Muscle of back (tissue), 11 donors: Measurements from ENCODE around the gene NACA2. TPM values are rescaled to one million over a fixed set of nuclear protein-coding genes. Genes with fewer than 3 reads are reported as not detected.
"Not testable (repeated sequence)": the region's sequence is repeated elsewhere in the genome, so short reads cannot be mapped to it uniquely, and the experiment has no call there.

Experiments used
- DNase-seq, 3 donors: peaks; one replicate each; pipeline versions ENCODE4 v3.0.0 to v3.0.0-alpha.2; 2013
- polyA plus RNA-seq, 10 donors: library from polyadenylated mRNA; unstranded; fragments of 120-200 nt; gene quantifications; one replicate each; pipeline ENCODE4 v1.2.1, GENCODE V29; 2013; ENCODE audit not compliant: insufficient read length in 10 of 10

The NACA2 gene
- polyA plus RNA-seq, 10 donors: 0.59 to 2.6 (median 1.2) TPM

GRCh38 chr17:61600621-61601020 is 9.6 kb upstream of the NACA2 start:
- DNase-seq: no peak

GRCh38 chr17:61599608-61600007 is 8.6 kb upstream of the NACA2 start:
- DNase-seq: no peak

DNA sequence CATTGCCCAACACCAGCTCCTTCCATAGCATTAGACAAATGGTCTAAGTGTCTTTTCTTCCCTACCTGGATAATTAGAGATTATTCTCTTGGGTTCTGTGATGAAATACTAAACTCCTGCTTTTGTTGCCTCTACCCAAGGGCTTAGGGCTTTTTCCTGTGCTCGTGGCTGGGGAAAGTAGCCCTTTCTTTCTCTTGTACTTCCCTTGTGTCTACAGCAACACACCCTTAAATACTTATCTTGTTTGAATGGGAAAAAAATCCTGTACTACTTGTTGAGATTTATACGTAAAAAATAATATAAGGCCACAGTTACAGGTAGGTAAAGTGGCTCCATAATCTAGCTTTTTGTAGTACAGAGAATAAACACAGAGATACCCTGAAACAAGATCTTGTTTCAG is 7.0 kb upstream of the NACA2 start:
- DNase-seq: no peak

GRCh38 chr17:61597607-61598006 is 6.6 kb upstream of the NACA2 start:
- no peak for DNase-seq

DNA sequence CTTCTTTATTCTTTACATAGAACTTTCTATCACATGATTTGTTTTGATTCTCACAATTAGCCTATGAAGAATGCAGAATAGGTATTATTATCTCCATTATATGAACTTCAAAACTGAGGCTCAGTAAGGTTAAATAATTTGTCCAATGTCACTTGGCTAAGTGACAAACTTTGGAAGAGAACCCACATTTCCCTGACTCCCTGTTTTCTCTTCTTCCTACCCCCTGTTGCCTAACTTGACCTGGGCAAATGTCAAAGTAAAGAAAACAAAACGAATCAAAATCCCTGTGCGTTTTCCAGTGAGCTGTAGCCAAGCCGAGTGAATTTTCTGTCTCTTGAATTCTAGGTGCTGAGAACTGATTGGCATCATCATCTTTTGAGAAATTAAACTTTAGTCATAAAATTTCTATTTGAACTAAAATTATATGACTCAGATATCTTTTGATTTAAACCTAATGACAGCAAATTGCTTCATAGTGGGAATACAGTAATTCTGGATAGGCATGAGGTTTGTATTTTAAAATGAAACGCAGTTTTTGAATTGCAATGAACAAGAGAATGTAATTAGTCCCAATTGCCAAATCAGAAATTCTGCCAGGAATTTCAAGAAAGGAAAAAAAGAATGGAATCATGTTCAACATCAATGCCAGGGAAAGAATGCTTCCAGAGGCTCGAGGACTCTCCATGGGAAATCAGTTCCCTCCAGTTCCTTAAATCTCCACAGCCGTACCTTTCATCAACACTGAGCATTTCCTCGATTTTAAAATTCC is 4.6 kb upstream of the NACA2 start:
- DNase-seq: peak in 1 of 3 donors; percentile 61

- DNase-seq: no peak
Observed at GRCh38 chr17:61594294-61594825, 3.3 kb upstream of the NACA2 start.

GRCh38 chr17:61593426-61593825 is 2.4 kb upstream of the NACA2 start:
- peak in 1 of 3 donors; percentile 61 for DNase-seq

DNA sequence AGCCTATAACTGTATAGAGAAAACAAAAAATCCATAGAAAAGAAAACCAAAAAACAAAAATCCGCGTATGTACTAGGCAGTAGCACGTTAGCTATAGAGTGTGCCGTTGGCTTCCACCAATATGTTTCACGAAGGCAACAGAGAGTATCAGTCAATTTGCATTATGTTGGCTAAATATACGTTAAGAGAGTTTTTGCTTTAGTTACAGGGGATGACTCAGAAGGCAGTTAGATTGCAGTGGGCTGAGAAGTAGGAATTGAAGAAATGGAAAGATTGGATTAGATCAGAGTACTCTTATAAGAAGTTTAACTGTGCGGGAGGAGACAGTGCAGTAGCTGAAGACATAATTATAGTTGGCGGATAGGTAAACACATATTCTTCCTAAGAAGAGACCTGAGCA is 911 bp upstream of the NACA2 start:
- no peak for DNase-seq

- no peak for DNase-seq
Observed at GRCh38 chr17:61589990-61590389, 1.0 kb downstream of the NACA2 start.

DNA sequence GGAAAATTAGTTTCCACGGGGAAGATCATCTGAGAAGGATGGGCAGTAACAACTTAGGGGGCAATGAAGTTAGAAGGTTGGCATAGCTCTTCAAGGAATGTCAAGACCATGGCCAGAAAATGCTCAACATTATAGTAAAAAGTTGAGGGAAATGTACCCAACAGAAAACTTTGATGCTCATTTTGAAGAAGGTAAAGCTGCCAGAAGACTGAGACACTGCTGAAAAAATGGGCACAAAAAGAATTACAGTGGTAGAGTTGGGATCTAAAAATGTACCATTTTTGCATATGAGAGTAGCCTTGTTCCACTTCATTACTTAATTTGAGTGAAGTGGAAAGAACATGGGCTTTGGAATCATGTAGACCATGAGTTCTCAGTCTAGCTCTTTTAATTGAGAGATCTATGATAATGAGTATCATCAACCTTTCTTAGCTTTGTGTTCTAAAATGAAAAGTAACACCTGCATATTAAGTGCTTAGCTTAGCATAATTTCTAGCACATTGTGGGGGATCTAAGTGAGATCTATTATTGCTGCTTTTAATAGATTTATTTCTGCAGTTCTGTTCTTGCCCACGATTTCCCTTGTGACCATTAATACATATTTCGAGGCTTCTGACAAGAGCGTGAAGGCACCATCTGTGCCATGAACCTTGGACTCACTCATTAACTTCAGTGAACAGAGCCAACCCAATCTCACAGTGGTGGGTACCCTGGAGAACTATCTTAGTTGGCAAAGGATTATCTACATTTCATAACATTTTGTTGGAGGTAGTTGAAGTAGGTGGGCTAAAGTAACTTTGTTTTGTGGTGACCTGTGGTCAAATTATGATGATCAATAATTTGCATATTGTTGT is 3.0 kb downstream of the NACA2 start:
- DNase-seq: no peak

DNA sequence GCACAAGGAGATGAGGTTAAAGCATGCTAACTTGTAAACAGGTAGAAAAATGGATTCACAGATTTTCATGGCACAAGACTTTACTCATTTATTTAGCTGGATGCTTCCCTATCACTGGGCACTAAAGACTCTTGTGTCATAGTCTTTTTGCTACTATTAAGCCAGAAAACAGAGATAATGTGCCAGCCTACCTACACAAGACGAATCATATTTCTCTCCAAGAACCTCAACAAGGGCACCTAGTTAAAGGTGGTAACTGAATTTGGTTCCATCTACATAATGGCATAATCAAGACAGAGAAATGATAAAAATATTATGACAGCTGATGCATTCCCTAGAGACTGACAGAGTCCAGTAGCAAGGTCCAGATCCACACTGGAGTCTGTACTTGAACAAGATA is 3.8 kb downstream of the NACA2 start:
- no peak for DNase-seq

DNA sequence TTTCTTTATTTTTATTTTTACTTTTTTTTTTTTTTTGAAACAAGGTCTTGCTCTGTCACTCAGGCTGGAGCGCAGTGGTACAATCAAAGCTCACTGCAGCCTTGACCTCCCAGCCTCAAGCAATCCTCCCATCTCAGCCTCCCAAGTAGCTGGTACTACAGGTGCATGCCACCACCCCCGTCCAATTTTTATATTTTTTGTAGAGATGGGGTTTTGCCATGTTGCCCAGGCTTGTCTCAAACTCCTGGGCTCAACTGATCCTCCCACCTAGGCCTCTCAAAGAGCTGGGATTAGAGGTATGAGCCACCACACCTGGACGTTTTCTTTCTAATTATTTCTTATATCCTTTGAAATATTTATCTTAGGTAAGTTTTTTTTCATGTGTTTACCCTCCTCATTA is 4.4 kb downstream of the NACA2 start:
- not testable (repeated sequence) for DNase-seq

DNA sequence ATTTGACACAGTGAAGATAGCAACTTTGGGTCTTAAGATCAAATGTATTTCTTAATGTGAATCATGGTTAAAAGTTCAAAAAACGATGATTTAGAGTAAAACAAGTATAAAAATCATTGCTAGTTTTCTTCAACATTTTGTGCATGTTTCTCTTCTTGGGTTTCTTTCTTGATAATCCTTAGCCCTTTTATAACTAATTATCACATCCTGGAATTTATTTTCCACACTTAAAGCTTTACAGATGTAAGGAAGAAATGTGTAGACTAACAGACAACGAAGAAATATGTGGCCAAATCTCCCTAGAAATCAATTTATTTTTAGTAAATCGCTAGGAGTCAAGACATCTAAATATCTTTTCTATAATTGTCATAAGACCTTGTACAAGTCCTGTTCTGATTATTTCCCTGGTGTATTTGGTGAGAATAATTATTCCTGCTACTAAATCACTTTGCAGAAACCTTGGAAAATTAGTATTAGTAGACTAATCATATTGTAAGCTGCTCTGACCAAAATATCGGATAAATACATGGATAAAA is 4.9 kb downstream of the NACA2 start:
- DNase-seq: no peak

- no peak for DNase-seq
Observed at GRCh38 chr17:61584866-61585265, 6.2 kb downstream of the NACA2 start.

GRCh38 chr17:61584266-61584665 is 6.8 kb downstream of the NACA2 start:
- no peak for DNase-seq

DNA sequence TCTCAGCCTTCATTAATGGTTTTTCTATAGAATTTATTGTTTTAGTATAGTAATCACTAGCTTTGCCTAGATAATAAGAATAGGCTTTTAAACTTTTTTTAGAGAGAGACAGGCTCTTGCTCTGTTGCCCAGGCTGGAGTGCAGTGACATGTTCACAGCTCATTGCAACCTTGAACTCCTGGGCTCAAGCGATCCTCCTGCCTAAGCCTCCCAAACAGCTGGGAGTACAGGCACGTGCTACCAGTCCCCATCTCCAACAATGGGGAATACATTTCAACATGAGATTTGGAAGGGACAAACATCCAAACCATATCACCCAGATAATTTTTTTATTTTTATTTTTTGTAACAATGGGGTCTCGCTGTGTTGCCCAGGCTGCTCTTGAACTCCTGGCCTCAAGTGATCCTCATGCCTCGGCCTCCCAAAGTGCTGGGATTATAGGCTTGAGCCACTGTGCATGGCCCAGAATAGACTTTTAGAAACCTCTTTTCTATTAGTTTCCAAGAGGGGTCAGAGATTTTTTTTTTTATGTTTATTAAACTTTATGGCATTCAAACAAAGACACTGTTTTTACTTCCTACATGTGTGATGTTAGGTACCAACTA is 7.3 kb downstream of the NACA2 start:
- DNase-seq: no peak

- no peak for DNase-seq
Observed at GRCh38 chr17:61583242-61583641, 7.8 kb downstream of the NACA2 start.

DNA sequence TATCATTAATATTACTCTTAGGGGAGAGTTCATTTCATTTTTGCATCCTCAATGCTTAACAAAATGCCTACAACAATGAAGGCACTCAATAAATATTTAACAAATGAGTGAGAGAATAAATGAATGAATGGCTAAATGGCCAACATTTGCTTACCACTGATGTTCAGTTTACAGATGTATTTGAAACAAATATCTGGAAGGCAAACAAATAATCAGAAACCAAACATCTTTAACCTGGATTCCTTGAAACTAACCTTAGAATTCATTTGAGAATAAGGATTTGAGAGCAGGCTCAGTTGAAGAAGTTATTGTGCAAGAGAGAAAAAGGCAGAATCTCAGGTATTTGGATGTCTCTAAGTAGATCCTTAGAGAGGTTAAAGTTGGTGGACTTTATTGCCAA is 8.4 kb downstream of the NACA2 start:
- DNase-seq: no peak

- no peak for DNase-seq
Observed at GRCh38 chr17:61581611-61582349, 9.2 kb downstream of the NACA2 start.

DNA sequence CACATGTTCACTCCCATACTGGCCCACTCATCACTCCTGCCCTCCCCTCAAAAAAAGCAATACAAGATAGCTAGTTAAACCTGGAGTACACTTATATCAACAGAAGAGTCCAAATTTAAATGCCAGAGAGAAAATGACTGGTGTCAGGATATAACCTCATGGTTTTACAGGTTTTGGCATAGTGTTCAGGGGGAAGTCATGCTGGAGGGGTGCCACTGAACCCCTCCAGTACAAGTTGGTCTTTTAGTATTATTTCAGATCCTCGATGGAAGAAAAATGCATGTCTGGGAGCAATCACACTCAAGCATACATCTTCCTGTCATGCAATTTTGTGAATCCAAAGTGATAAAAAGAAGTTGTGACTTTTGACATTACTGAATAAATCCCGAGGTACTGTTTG is 10.5 kb downstream of the NACA2 start:
- no peak for DNase-seq

DNA sequence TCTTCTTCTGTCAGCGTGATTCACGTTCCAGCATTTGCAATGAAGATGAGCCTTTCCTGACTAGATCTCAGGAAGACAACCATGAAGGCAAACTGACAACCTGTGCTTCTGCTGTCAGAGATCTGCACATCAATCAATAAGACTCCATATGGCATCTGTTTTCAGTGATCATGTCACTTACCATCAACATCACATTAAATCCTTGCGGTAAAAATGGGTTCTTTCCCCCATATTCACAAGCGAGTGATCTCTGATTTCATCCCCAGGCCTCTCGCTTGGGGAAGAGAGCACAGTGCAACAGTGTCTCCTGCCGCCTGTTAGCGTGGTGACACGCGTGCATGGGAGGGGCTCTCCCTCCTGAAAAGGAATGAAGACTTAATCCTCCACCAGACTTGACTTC is 11.1 kb downstream of the NACA2 start:
- peak in 1 of 3 donors; percentile 36 for DNase-seq
